NCI-H82 (cell line): ENCODE measurements around the gene SELPLG.
"Not testable (repeated sequence)": the region's sequence is repeated elsewhere in the genome, so short reads cannot be mapped to it uniquely, and the experiment has no call there.

Source experiments
- DNase-seq: peaks from one replicate; lab custom pipeline; 2025; lab: John Stamatoyannopoulos, UW

Gene SELPLG

GRCh38 chr12:108633534-108634248 is at the start of gene SELPLG:
SELPLG (minus strand) TSS chr12:108633894; CDS start chr12:108624307, 9,587 bp downstream.
- DNase-seq = no peak

- DNase-seq = no peak
These were observed 47.6 kb upstream of the SELPLG start for GRCh38 chr12:108681317-108681716.

GRCh38 chr12:108679106-108679681 is 45.5 kb upstream of the SELPLG start:
- DNase-seq = no peak

GRCh38 chr12:108678104-108678730 is 44.5 kb upstream of the SELPLG start:
- no peak for DNase-seq

- DNase-seq = no peak
These were observed 43.7 kb upstream of the SELPLG start for GRCh38 chr12:108677381-108677780.

- no peak for DNase-seq
These were observed 43.0 kb upstream of the SELPLG start for GRCh38 chr12:108676707-108677106.

- DNase-seq = no peak
These were observed 42.1 kb upstream of the SELPLG start for GRCh38 chr12:108675792-108676191.

GRCh38 chr12:108672054-108672453 is 38.4 kb upstream of the SELPLG start:
- no peak for DNase-seq

- DNase-seq = no peak
These were observed 37.4 kb upstream of the SELPLG start for GRCh38 chr12:108671110-108671509.

- no peak for DNase-seq
These were observed 36.5 kb upstream of the SELPLG start for GRCh38 chr12:108670066-108670631.

GRCh38 chr12:108668542-108668941 is 34.8 kb upstream of the SELPLG start:
- DNase-seq = no peak

- peak; percentile 36 for DNase-seq
These were observed 34.4 kb upstream of the SELPLG start for GRCh38 chr12:108668063-108668462.

GRCh38 chr12:108667349-108667748 is 33.7 kb upstream of the SELPLG start:
- DNase-seq = no peak

GRCh38 chr12:108666401-108666881 is 32.7 kb upstream of the SELPLG start:
- peak; percentile 96 for DNase-seq

- DNase-seq = peak; percentile 63
These were observed 32.0 kb upstream of the SELPLG start for GRCh38 chr12:108665608-108666202.

- DNase-seq = peak; percentile 93
These were observed 30.9 kb upstream of the SELPLG start for GRCh38 chr12:108664338-108665258.

- no peak for DNase-seq
These were observed 29.8 kb upstream of the SELPLG start for GRCh38 chr12:108663324-108664015.

- peak; percentile 50 for DNase-seq
These were observed 24.4 kb upstream of the SELPLG start for GRCh38 chr12:108658115-108658514.

GRCh38 chr12:108657130-108657745 is 23.5 kb upstream of the SELPLG start:
- peak; percentile 96 for DNase-seq

- not testable (repeated sequence) for DNase-seq
These were observed 22.6 kb upstream of the SELPLG start for GRCh38 chr12:108656247-108656646.
